Measurements from ENCODE around the gene RUSC2.

- TF ChIP-seq CTCF (conservative IDR thresholded peaks at IDR 0.05) (no peak), EZH2 (IDR thresholded peaks at IDR 0.05; ENCODE audit: low read depth) (no peak)
Measured at GRCh38 chr9:35470894-35471293, 19.0 kb upstream of the RUSC2 start.

All from PC-9 (cell line).